HepG2 (cell line): ENCODE results near the gene AFF1. TPM values are rescaled to one million over a fixed set of nuclear protein-coding genes. Genes with fewer than 3 reads are reported as not detected.
A peak's percentile ranks its signal among the peaks of the same experiment; 100 is the strongest.

Experiments used
- AGO1 ChIP-seq: fragments of 200-400 bp; formaldehyde crosslinking; IDR thresholded peaks from 2 replicates; pipeline ENCODE4 v1.6.1; 2017; ENCODE audit warnings: mild to moderate bottlenecking, low read depth, low read length, moderate library complexity; ENCODE audit not compliant: poor library complexity, severe bottlenecking
- CEBPG ChIP-seq: IDR thresholded peaks from 2 replicates; pipeline ENCODE4 v1.6.1; 2016
- DPF2 ChIP-seq: sonication (generic); formaldehyde crosslinking; IDR thresholded peaks from 2 replicates; pipeline ENCODE4 v1.4.0; 2020; ENCODE audit warnings: mild to moderate bottlenecking, low read depth, missing genetic modification reagents, borderline replicate concordance
- GABPB1 ChIP-seq: IDR thresholded peaks from 2 replicates; pipeline ENCODE4 v1.6.1; 2016; ENCODE audit warnings: mild to moderate bottlenecking, missing genetic modification reagents, moderate library complexity, missing compliant biosample characterization
- HES4 ChIP-seq: sonication (generic); formaldehyde crosslinking; IDR thresholded peaks from 2 replicates; pipeline ENCODE4 v1.9.0; 2021; ENCODE audit warnings: mild to moderate bottlenecking, missing genetic modification reagents, borderline replicate concordance
- KLF9 ChIP-seq: IDR thresholded peaks from 2 replicates; pipeline ENCODE4 v1.6.1; 2016; ENCODE audit warnings: low read depth
- PRDM15 ChIP-seq: sonication (generic); formaldehyde crosslinking; IDR thresholded peaks from 2 replicates; pipeline ENCODE4 v1.4.0; 2020; ENCODE audit warnings: missing genetic modification reagents
- SALL1 ChIP-seq: sonication (generic); formaldehyde crosslinking; IDR thresholded peaks from 2 replicates; pipeline ENCODE4 v1.8.0; 2022; ENCODE audit warnings: mild to moderate bottlenecking, missing genetic modification reagents
- TFDP1 ChIP-seq: IDR thresholded peaks from 2 replicates; pipeline ENCODE4 v1.6.1; 2016; ENCODE audit warnings: missing compliant biosample characterization, missing genetic modification reagents, borderline replicate concordance
- ZMAT5 ChIP-seq: sonication (generic); formaldehyde crosslinking; IDR thresholded peaks from 2 replicates; pipeline ENCODE4 v1.5.0; 2020; ENCODE audit warnings: mild to moderate bottlenecking, low read depth, missing genetic modification reagents, borderline replicate concordance
- ZMYM3 ChIP-seq: sonication (generic); formaldehyde crosslinking; IDR thresholded peaks from 2 replicates; pipeline ENCODE4 v1.5.1; 2020; ENCODE audit warnings: mild to moderate bottlenecking, missing genetic modification reagents
- ZNF546 ChIP-seq: sonication (generic); formaldehyde crosslinking; conservative IDR thresholded peaks from 2 replicates; pipeline ENCODE4 v1.8.1; 2023; ENCODE audit warnings: mild to moderate bottlenecking, missing genetic modification reagents
- ZNF576 ChIP-seq: sonication (generic); formaldehyde crosslinking; IDR thresholded peaks from 2 replicates; pipeline ENCODE4 v1.4.0; 2020; ENCODE audit warnings: mild to moderate bottlenecking, missing genetic modification reagents
- ZNF646 ChIP-seq: sonication (generic); formaldehyde crosslinking; IDR thresholded peaks from 2 replicates; pipeline ENCODE4 v1.9.0; 2021; ENCODE audit warnings: mild to moderate bottlenecking, missing genetic modification reagents
- ZNF660 ChIP-seq: sonication (generic); formaldehyde crosslinking; IDR thresholded peaks from 2 replicates; pipeline ENCODE4 v1.5.1; 2020; ENCODE audit warnings: mild to moderate bottlenecking, low read depth, missing genetic modification reagents, borderline replicate concordance
- polyA plus RNA-seq, 8 experiments: library from polyadenylated mRNA; depleted of rRNA in 3 of 8; stranded (reverse) in 7 of 8; unstranded in 1 of 8; fragments of >200 nt; fragmentation: Illumina TruSeq in 4 of 8; extraction: Trizol in 4 of 8; gene quantifications; 2 replicates each; pipeline versions ENCODE4 v1.2.1 to v1.2.3, GENCODE V29; 2011 to 2016; ENCODE audit warnings: low read depth in 4 of 8, missing spikeins in 1 of 8, mixed read lengths in 1 of 8; ENCODE audit not compliant: insufficient read depth in 1 of 8
- total RNA-seq, 5 experiments: library from RNA; depleted of rRNA; stranded (reverse); fragments of >200 nt; fragmentation: Illumina TruSeq; extraction: Trizol; gene quantifications; 2 replicates each; pipeline ENCODE4 v1.2.3, GENCODE V29; 2016; ENCODE audit warnings: low read depth in 1 of 5
- TF ChIP-seq, protein P1 (sequence below): IDR thresholded peaks from 2 replicates; pipeline ENCODE4 v1.6.1; 2016

The AFF1 gene
- total and polyA plus RNA-seq, 2 of the 13 experiments (the other 11 are each of a cell fraction or from before 2014, with no cell fraction given) = 15.5 to 15.9 TPM

- TF ChIP-seq ZNF646 (peak; percentile 45; the same call in 1 of the 2 replicates), GABPB1 (no peak; the same call in 1 of the 2 replicates), ZNF576 (CRISPR knock-in tag) (no peak), ZMAT5 (no peak), DPF2 (CRISPR knock-in tag) (peak; percentile 72), PRDM15 (CRISPR knock-in tag) (no peak), KLF9 (no peak), ZNF546 (CRISPR knock-in tag) (no peak), TFDP1 (CRISPR knock-in tag) (no peak), AGO1 (no peak), ZNF660 (CRISPR knock-in tag) (no peak), HES4 (no peak), SALL1 (CRISPR knock-in tag) (peak; percentile 96), CEBPG (peak; percentile 96), ZMYM3 (peak; percentile 75; the same call in 1 of the 2 replicates)
- TF ChIP-seq, protein P1, sequence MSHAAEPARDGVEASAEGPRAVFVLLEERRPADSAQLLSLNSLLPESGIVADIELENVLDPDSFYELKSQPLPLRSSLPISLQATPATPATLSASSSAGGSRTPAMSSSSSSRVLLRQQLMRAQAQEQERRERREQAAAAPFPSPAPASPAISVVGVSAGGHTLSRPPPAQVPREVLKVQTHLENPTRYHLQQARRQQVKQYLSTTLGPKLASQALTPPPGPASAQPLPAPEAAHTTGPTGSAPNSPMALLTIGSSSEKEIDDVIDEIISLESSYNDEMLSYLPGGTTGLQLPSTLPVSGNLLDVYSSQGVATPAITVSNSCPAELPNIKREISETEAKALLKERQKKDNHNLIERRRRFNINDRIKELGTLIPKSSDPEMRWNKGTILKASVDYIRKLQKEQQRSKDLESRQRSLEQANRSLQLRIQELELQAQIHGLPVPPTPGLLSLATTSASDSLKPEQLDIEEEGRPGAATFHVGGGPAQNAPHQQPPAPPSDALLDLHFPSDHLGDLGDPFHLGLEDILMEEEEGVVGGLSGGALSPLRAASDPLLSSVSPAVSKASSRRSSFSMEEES = no peak
Observed at GRCh38 chr4:86972997-86973396, 38.2 kb downstream of the AFF1 start (continued).
